B cell (primary cell): ENCODE data around the gene HSF4. TPM values are rescaled to one million over a fixed set of nuclear protein-coding genes. Genes with fewer than 3 reads are reported as not detected.
A peak's percentile ranks its signal among the peaks of the same experiment; 100 is the strongest.

ENCODE experiments used
- ATAC-seq: fragments of 200-7000 bp; cut with Tn5 transposase; one replicate; pipeline ENCODE4 v1.10.0; 2021; ENCODE audit warnings: low read depth, mild to moderate bottlenecking, moderate number of reproducible peaks, moderate library complexity
- CTCF ChIA-PET: fragments of 350-600 bp; sonication (Branson Sonifier 250); formaldehyde crosslinking; loops from one replicate; lab custom pipeline; 2021; ENCODE audit warnings: antibody characterized with exemption, inconsistent platforms; lab: Charles Lee
- POLR2A ChIA-PET: fragments of 350-600 bp; sonication (Branson Sonifier 250); formaldehyde crosslinking; loops from one replicate; lab custom pipeline; 2021; ENCODE audit warnings: antibody characterized with exemption; lab: Charles Lee
- DNase-seq: peaks from one replicate; pipeline ENCODE4 v3.0.0; 2013
- H2AFZ ChIP-seq: 2 replicates; pipeline ENCODE4 v1.6.1; 2012; ENCODE audit warnings: mild to moderate bottlenecking, low read depth, low read length; ENCODE audit not compliant: insufficient read depth, poor library complexity, severe bottlenecking
- H3K27ac ChIP-seq, 2 donors: 1 replicate in 1 of 2; 2 replicates in 1 of 2; pipeline ENCODE4 v1.5.1; 2012 to 2013; ENCODE audit warnings: low read length in 2 of 2, mild to moderate bottlenecking in 2 of 2, moderate library complexity in 1 of 2
- H3K27me3 ChIP-seq, 4 experiments: fragments of 200-600 bp in 1 of 4; sonication (generic) in 1 of 4; replicated peaks in 1 of 4; 1 replicate in 2 of 4; 2 replicates in 2 of 4; pipeline versions ENCODE4 v1.6.1 to v1.7.0; 2013 to 2016; ENCODE audit warnings: low read length in 3 of 4, mild to moderate bottlenecking in 2 of 4, mixed read lengths in 1 of 4, moderate library complexity in 1 of 4; ENCODE audit not compliant: insufficient read depth in 4 of 4, control insufficient read depth in 3 of 4; ENCODE audit errors: control extremely low read depth in 1 of 4
- H3K36me3 ChIP-seq, 2 experiments: replicated peaks in 1 of 2; 1 replicate in 1 of 2; 2 replicates in 1 of 2; pipeline versions ENCODE4 v1.6.1 to v1.7.1; 2013; ENCODE audit warnings: low read length in 1 of 2; ENCODE audit not compliant: insufficient read depth in 2 of 2, control insufficient read depth in 1 of 2; ENCODE audit errors: control extremely low read depth in 1 of 2, extremely low read depth in 1 of 2
- H3K4me1 ChIP-seq, 2 donors: fragments of 200-600 bp in 1 of 2; sonication (generic) in 1 of 2; 1 replicate in 1 of 2; 2 replicates in 1 of 2; pipeline versions ENCODE4 v1.5.1 to v1.6.1; 2013 to 2017; ENCODE audit warnings: low read length in 2 of 2; ENCODE audit not compliant: control insufficient read depth in 2 of 2, insufficient read depth in 2 of 2
- H3K4me2 ChIP-seq: replicated peaks from 2 replicates; pipeline ENCODE3; 2012; ENCODE audit warnings: mild to moderate bottlenecking, low read depth, low read length; ENCODE audit not compliant: poor library complexity, severe bottlenecking
- H3K4me3 ChIP-seq, 5 experiments: fragments of 200-600 bp in 1 of 5; sonication (generic) in 1 of 5; 1 replicate in 3 of 5; 2 replicates in 2 of 5; pipeline versions ENCODE4 v1.5.1 to v1.7.0; 2011 to 2016; ENCODE audit warnings: low read length in 4 of 5, mild to moderate bottlenecking in 4 of 5, low read depth in 2 of 5, control low read depth in 1 of 5, moderate library complexity in 1 of 5; ENCODE audit not compliant: insufficient read depth in 1 of 5; ENCODE audit errors: control extremely low read depth in 1 of 5, extremely low read depth in 1 of 5
- H3K79me2 ChIP-seq: fragments of 200-600 bp; sonication (generic); one replicate; pipeline ENCODE4 v1.6.0; 2016; ENCODE audit warnings: low read length; ENCODE audit not compliant: control insufficient read depth, insufficient read depth
- H3K9ac ChIP-seq: fragments of 200-600 bp; sonication (generic); 2 replicates; pipeline ENCODE4 v1.6.1; 2017; ENCODE audit warnings: mild to moderate bottlenecking, low read length, moderate library complexity
- H3K9me3 ChIP-seq, 3 donors: one replicate each; pipeline versions ENCODE4 v1.6.1 to v1.7.1; 2013; ENCODE audit warnings: low read length in 2 of 3; ENCODE audit not compliant: control insufficient read depth in 2 of 3, insufficient read depth in 1 of 3; ENCODE audit errors: control extremely low read depth in 1 of 3
- H4K20me1 ChIP-seq: 2 replicates; pipeline ENCODE4 v1.6.0; 2012; ENCODE audit warnings: mild to moderate bottlenecking, low read length; ENCODE audit not compliant: insufficient read depth, control insufficient read depth, poor library complexity, severe bottlenecking
- H3K27ac Mint-ChIP-seq: one replicate; pipeline ENCODE4 v1.8.0; 2021; ENCODE audit warnings: mixed read lengths
- H3K27me3 Mint-ChIP-seq: one replicate; pipeline ENCODE4 v1.8.0; 2021; ENCODE audit warnings: mixed read lengths
- H3K4me1 Mint-ChIP-seq: one replicate; pipeline ENCODE4 v1.8.0; 2021; ENCODE audit warnings: mixed read lengths
- H3K4me3 Mint-ChIP-seq: one replicate; pipeline ENCODE4 v1.8.0; 2021; ENCODE audit warnings: mixed read lengths
- H3K9me3 Mint-ChIP-seq: one replicate; pipeline ENCODE4 v1.8.0; 2022; ENCODE audit warnings: mixed read lengths; ENCODE audit not compliant: insufficient read depth
- EZH2 ChIP-seq: IDR thresholded peaks from 2 replicates; pipeline ENCODE4 v1.6.1; 2012; ENCODE audit warnings: borderline replicate concordance, low read depth, mild to moderate bottlenecking, moderate library complexity, low read length; ENCODE audit not compliant: insufficient read depth, poor library complexity, severe bottlenecking
- WGBS: methylation state at CpG from one replicate; pipeline ENCODE4 v1.1.5; 2013; ENCODE audit warnings: missing lambda C conversion rate; ENCODE audit not compliant: insufficient coverage; 5-methylcytosine and 5-hydroxymethylcytosine counted together
- intact Hi-C: fragments of 100-400 bp; cut with micrococcal nuclease; formaldehyde crosslinking; loops from one replicate; pipeline ENCODE4 v1.10.0; 2022
- polyA plus RNA-seq: library from polyadenylated mRNA; depleted of rRNA; stranded (reverse); fragments of >200 nt; gene quantifications from 2 replicates; pipeline ENCODE4 v1.2.3, GENCODE V29; 2012
- total RNA-seq, 2 donors: library from RNA; stranded (reverse); fragments of 120-200 nt in 1 of 2; gene quantifications; 1 replicate in 1 of 2; 2 replicates in 1 of 2; pipeline versions ENCODE4 v1.2.3 to v1.2.4, GENCODE V29; 2013 to 2022
- TF ChIP-seq, protein P1 (sequence below): fragments of 200-600 bp; IDR thresholded peaks from one replicate; pipeline ENCODE4 v1.8.0; 2022; ENCODE audit warnings: antibody characterized with exemption, mild to moderate bottlenecking

Gene HSF4
- total and polyA plus RNA-seq, 2 donors (not counting 1 experiment from before 2014, with no cell fraction given) = 11.9 to 12.2 TPM

DNA sequence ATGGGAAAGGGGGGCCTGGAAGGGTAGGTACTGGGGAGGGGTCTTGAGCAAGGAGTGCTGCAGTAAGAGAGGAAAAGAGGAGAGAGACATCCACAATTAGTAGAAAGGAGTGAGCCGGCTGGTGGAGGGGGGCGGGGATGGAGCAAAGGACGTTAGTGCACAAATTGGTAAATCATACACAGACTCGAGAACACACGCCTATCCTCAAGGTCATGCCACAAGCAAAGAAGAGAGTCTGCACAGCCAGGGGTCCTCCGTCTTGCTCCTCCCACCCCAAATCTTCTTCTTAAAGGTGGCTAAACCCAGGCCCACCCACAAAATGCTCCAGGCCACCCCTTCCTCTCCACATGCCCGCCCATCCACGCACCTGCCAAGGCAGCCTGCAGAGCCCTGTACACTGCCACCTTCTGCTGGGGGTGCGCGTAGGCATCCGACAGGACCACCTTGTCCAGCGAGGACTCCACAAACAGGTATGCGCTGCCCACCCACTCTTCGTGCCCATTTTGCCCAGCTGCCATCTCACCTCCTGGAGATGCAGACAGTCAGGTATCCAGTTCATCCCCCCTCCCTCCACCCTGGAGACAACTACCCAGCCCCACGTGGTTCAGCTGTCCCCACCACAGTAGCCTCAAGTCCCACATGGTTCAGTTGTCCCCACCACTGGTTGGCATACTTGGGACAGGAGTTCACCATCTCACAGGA lies 8.3 kb upstream of the HSF4 start:
- peaks cover 0 to 22% (median 6%) of the 10 kb centered on the region in 4 experiments for H3K27me3 ChIP-seq
- peaks cover 52% of the 10 kb centered on the region for H4K20me1 ChIP-seq
- H3K9ac ChIP-seq = no peak overlapping the region
- no peak overlapping the region for H2AFZ ChIP-seq
- no peaks in the 10 kb centered on the region for H3K9me3 Mint-ChIP-seq
- no peak for ATAC-seq
- peak; percentile 31 for DNase-seq
- peaks cover 31 to 51% of the 10 kb centered on the region in 2 donors for H3K4me1 ChIP-seq
- POLR2A ChIA-PET = no interaction called here
- no peak for TF ChIP-seq EZH2
- TF ChIP-seq, protein P1, sequence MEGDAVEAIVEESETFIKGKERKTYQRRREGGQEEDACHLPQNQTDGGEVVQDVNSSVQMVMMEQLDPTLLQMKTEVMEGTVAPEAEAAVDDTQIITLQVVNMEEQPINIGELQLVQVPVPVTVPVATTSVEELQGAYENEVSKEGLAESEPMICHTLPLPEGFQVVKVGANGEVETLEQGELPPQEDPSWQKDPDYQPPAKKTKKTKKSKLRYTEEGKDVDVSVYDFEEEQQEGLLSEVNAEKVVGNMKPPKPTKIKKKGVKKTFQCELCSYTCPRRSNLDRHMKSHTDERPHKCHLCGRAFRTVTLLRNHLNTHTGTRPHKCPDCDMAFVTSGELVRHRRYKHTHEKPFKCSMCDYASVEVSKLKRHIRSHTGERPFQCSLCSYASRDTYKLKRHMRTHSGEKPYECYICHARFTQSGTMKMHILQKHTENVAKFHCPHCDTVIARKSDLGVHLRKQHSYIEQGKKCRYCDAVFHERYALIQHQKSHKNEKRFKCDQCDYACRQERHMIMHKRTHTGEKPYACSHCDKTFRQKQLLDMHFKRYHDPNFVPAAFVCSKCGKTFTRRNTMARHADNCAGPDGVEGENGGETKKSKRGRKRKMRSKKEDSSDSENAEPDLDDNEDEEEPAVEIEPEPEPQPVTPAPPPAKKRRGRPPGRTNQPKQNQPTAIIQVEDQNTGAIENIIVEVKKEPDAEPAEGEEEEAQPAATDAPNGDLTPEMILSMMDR = no peak
- H3K27ac Mint-ChIP-seq = no peak overlapping the region
- peaks cover 54% of the 10 kb centered on the region for H3K4me1 Mint-ChIP-seq
- WGBS = 87% methylated on average over 14 of the region's 15 CpGs
- intact Hi-C loops = no loop called here
- H3K27ac ChIP-seq = no peak overlapping the region
- CTCF ChIA-PET = interaction anchor here (1.1 to 2.2 kb wide), 15 partner anchors 14 to 206 kb away, joined by 3 to 27 read pairs (median 9); partner anchors contain the start of gene NOL3
- no peaks in the 10 kb centered on the region for H3K36me3 ChIP-seq
- no peak overlapping the region for H3K4me3 ChIP-seq
- H3K9me3 ChIP-seq = peaks cover 0 to 20% (median 0%) of the 10 kb centered on the region in 3 donors
- peak overlapping the region; percentile 10 for H3K4me3 Mint-ChIP-seq
- H3K4me2 ChIP-seq = no peak overlapping the region
- H3K79me2 ChIP-seq = no peaks in the 10 kb centered on the region
- peaks cover 5% of the 10 kb centered on the region for H3K27me3 Mint-ChIP-seq

DNA sequence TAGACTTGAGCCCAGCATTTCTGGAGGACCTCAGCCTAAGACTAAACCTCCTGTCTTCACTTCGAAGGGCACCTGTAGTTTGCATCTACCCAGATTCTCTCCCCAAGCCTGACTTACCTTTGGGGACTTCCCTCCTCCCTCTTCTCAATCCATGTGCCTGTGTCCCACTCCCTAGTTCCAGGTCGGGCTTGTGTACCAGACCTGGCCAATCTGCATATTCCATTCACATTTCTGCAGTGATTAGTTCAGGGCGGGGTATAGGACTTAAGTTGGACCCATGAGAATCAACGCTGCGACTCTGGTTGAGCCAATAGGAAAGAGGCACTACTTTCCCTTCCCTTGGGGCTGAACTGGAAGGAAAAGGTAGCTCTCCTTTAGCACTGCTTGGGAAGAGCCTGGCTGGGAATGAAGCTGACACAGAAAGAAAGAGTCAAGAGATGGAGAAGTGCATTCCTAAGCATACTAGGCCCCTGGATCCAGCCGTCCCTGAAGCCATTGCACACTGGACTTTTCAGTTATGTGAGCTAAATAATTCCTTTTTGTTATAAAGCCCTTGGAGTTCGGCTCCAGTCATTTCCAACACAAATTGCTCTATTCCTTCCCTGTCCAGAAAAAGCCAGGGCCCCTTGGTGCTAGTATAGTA lies 7.3 kb upstream of the HSF4 start:
- Histone ChIP-seq H3K9ac (no peak overlapping the region), H3K27me3 (peaks cover 0 to 26% (median 7%) of the 10 kb centered on the region in 4 experiments), H3K27ac (peak overlapping the region in 1 of 2 donors; percentile 99), H4K20me1 (peaks cover 58% of the 10 kb centered on the region), H3K4me1 (peaks cover 35 to 55% of the 10 kb centered on the region in 2 donors), H3K4me3 (no peak overlapping the region), H3K79me2 (no peaks in the 10 kb centered on the region), H3K9me3 (peaks cover 0 to 22% (median 0%) of the 10 kb centered on the region in 3 donors), H2AFZ (no peak overlapping the region), H3K4me2 (no peak overlapping the region), H3K36me3 (no peaks in the 10 kb centered on the region)
- TF ChIP-seq, protein P1 = no peak
- TF ChIP-seq EZH2 = no peak
- H3K4me1 Mint-ChIP-seq = peaks cover 54% of the 10 kb centered on the region
- H3K27me3 Mint-ChIP-seq = peaks cover 11% of the 10 kb centered on the region
- 90% methylated on average over 6 of the region's 7 CpGs for WGBS
- peak; percentile 15 for DNase-seq
- no peak for ATAC-seq
- ChIA-PET POLR2A (no interaction called here), CTCF (interaction anchor here (0.9 to 2.3 kb wide), 11 partner anchors 8 to 201 kb away, joined by 3 to 13 read pairs (median 5); partner anchors contain the start of gene NOL3)
- H3K27ac Mint-ChIP-seq = peak overlapping the region; percentile 97
- H3K9me3 Mint-ChIP-seq = no peaks in the 10 kb centered on the region
- peak overlapping the region; percentile 37 for H3K4me3 Mint-ChIP-seq
- intact Hi-C loops = no loop called here
